ENCODE measurements around the gene GPC6. TPM values are rescaled to one million over a fixed set of nuclear protein-coding genes. Genes with fewer than 3 reads are reported as not detected.

The GPC6 gene
- polyA plus RNA-seq, 1 donor (not counting 4 experiments of a cell fraction or from before 2014, with no cell fraction given): 0.42 TPM

DNA sequence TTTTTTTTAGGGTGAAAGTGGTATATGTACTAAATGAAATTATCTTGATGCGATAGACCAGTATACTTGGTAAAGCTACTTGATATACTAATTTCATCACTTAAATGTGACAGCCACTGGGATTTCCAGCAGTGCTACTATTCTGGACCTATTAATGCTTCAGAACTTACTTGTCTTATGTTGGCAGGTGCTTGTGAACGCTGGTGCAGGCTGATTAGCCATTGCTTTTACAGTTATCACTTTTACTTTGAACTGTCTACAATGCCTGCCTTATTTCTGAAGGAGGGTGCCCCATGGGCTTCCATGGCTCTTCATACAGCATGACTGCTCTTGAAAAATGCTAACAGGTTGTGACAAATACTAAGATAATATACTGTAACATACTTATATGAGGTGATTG is 294.7 kb downstream of the GPC6 start:
- Histone ChIP-seq H3K79me2 (ENCODE audit: control insufficient read depth, insufficient read depth, low read length) (no peaks in the 10 kb centered on the region), H3K36me3 (ENCODE audit: control insufficient read depth in 2 of 2, extremely low read depth in 1 of 2, insufficient read depth in 2 of 2, low read length in 2 of 2) (no peaks in the 10 kb centered on the region), H3K9me1 (ENCODE audit: control insufficient read depth, extremely low read depth, insufficient read depth, low read length) (no peaks in the 10 kb centered on the region), H4K20me1 (ENCODE audit: control insufficient read depth, extremely low read depth, insufficient read depth, low read length) (no peaks in the 10 kb centered on the region), H3K4me3 (ENCODE audit: control insufficient read depth in 2 of 3, extremely low read depth in 1 of 3, insufficient read depth in 2 of 3, low read depth in 1 of 3, low read length in 3 of 3) (no peak overlapping the region), H3K4me1 (ENCODE audit: control insufficient read depth, extremely low read depth, insufficient read depth, low read length) (no peaks in the 10 kb centered on the region), H2AFZ (ENCODE audit: control insufficient read depth, low read length) (no peak overlapping the region), H3K4me2 (ENCODE audit: control insufficient read depth, extremely low read depth, insufficient read depth, low read depth, low read length) (no peak overlapping the region), H3K9me3 (ENCODE audit: control insufficient read depth, low read depth, low read length) (no peaks in the 10 kb centered on the region), H3K9ac (ENCODE audit: control insufficient read depth, extremely low read depth, insufficient read depth, low read length) (no peak overlapping the region), H3K27me3 (ENCODE audit: control insufficient read depth, extremely low read depth, insufficient read depth, low read length) (no peaks in the 10 kb centered on the region), H3K27ac (ENCODE audit: control insufficient read depth, insufficient read depth, low read length) (no peak overlapping the region)
- DNase-seq (ENCODE audit: low read depth, low spot score) (no peak), FAIRE-seq (no peak)
- TF ChIP-seq CTCF (optimal IDR thresholded peaks at IDR 0.05 in 1 of 3, IDR thresholded peaks at IDR 0.05 in 1 of 3, conservative IDR thresholded peaks at IDR 0.05 in 1 of 3; ENCODE audit: extremely low read depth in 1 of 3, insufficient read depth in 2 of 3, low read length in 3 of 3): no peak
- no peak for TF ChIP-seq EZH2 (IDR thresholded peaks at IDR 0.05; ENCODE audit: low read length)
- dilution Hi-C loops (cut with MboI; ENCODE audit: extremely low pct_ligation_motif_present, low sequenced_read_pairs): no loop called here

- H3K27me3 ChIP-seq (ENCODE audit: control insufficient read depth, extremely low read depth, insufficient read depth, low read length): no peaks in the 10 kb centered on the region
- no peaks in the 10 kb centered on the region for H3K4me1 ChIP-seq (ENCODE audit: control insufficient read depth, extremely low read depth, insufficient read depth, low read length)
- no peak for TF ChIP-seq EZH2 (IDR thresholded peaks at IDR 0.05; ENCODE audit: low read length)
- no peak for TF ChIP-seq CTCF (optimal IDR thresholded peaks at IDR 0.05 in 1 of 3, IDR thresholded peaks at IDR 0.05 in 1 of 3, conservative IDR thresholded peaks at IDR 0.05 in 1 of 3; ENCODE audit: extremely low read depth in 1 of 3, insufficient read depth in 2 of 3, low read length in 3 of 3)
- no peak overlapping the region for H3K4me2 ChIP-seq (ENCODE audit: control insufficient read depth, extremely low read depth, insufficient read depth, low read depth, low read length)
- H3K79me2 ChIP-seq (ENCODE audit: control insufficient read depth, insufficient read depth, low read length): no peaks in the 10 kb centered on the region
- FAIRE-seq (no peak), DNase-seq (ENCODE audit: low read depth, low spot score) (no peak)
- no peaks in the 10 kb centered on the region for H3K36me3 ChIP-seq (ENCODE audit: control insufficient read depth in 2 of 2, extremely low read depth in 1 of 2, insufficient read depth in 2 of 2, low read length in 2 of 2)
- dilution Hi-C loops (cut with MboI; ENCODE audit: extremely low pct_ligation_motif_present, low sequenced_read_pairs): no loop called here
- no peak overlapping the region for H3K9ac ChIP-seq (ENCODE audit: control insufficient read depth, extremely low read depth, insufficient read depth, low read length)
- H2AFZ ChIP-seq (ENCODE audit: control insufficient read depth, low read length): no peak overlapping the region
- no peak overlapping the region for H3K27ac ChIP-seq (ENCODE audit: control insufficient read depth, insufficient read depth, low read length)
- no peaks in the 10 kb centered on the region for H3K9me3 ChIP-seq (ENCODE audit: control insufficient read depth, low read depth, low read length)
- no peaks in the 10 kb centered on the region for H4K20me1 ChIP-seq (ENCODE audit: control insufficient read depth, extremely low read depth, insufficient read depth, low read length)
- no peaks in the 10 kb centered on the region for H3K9me1 ChIP-seq (ENCODE audit: control insufficient read depth, extremely low read depth, insufficient read depth, low read length)
- no peak overlapping the region for H3K4me3 ChIP-seq (ENCODE audit: control insufficient read depth in 2 of 3, extremely low read depth in 1 of 3, insufficient read depth in 2 of 3, low read depth in 1 of 3, low read length in 3 of 3)
Observed at GRCh38 chr13:93522501-93522900, 295.9 kb downstream of the GPC6 start.

Measured in keratinocyte (primary cell).